Astrocyte of the cerebellum (primary cell): ENCODE results near the gene STUM.

Experiments
- DNase-seq: peaks from one replicate; pipeline ENCODE4 v3.0.0-alpha.2; 2011; ENCODE audit warnings: low read depth
- H3K4me3 ChIP-seq: 2 replicates; pipeline ENCODE4 v1.5.1; 2011; ENCODE audit warnings: mild to moderate bottlenecking, low read depth, low read length, moderate library complexity
- in situ Hi-C: cut with HindIII; loops from 2 replicates; pipeline ENCODE4 v1.10.0; 2017; ENCODE audit warnings: low sequenced_read_pairs
- TF ChIP-seq, protein P1 (sequence below): IDR thresholded peaks from 2 replicates; pipeline ENCODE4 v1.5.1; 2012; ENCODE audit warnings: low read length, low read depth, moderate library complexity, mild to moderate bottlenecking; ENCODE audit errors: missing control alignments

The STUM gene

DNA sequence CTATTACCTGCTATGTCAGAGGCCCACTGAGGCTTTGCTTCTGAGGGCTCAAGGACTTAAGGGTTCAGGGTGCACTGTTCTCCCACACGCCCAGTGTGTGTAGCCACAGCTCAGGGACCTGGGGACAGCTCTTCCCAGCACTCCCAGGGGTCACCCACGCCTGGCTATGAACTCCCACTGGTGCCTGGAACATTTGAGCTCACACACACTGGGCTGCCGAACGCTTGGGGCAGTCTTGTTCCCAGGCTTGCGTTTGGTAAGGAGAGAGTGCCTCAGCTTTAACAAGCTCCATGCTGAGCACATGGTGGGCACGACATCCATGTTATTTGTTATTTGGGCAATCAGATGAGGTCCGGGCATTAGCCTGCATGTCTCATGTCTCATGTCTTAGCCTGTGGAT is 37.6 kb downstream of the STUM start:
- in situ Hi-C loops: no loop called here
- TF ChIP-seq, protein P1, sequence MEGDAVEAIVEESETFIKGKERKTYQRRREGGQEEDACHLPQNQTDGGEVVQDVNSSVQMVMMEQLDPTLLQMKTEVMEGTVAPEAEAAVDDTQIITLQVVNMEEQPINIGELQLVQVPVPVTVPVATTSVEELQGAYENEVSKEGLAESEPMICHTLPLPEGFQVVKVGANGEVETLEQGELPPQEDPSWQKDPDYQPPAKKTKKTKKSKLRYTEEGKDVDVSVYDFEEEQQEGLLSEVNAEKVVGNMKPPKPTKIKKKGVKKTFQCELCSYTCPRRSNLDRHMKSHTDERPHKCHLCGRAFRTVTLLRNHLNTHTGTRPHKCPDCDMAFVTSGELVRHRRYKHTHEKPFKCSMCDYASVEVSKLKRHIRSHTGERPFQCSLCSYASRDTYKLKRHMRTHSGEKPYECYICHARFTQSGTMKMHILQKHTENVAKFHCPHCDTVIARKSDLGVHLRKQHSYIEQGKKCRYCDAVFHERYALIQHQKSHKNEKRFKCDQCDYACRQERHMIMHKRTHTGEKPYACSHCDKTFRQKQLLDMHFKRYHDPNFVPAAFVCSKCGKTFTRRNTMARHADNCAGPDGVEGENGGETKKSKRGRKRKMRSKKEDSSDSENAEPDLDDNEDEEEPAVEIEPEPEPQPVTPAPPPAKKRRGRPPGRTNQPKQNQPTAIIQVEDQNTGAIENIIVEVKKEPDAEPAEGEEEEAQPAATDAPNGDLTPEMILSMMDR: no peak

DNA sequence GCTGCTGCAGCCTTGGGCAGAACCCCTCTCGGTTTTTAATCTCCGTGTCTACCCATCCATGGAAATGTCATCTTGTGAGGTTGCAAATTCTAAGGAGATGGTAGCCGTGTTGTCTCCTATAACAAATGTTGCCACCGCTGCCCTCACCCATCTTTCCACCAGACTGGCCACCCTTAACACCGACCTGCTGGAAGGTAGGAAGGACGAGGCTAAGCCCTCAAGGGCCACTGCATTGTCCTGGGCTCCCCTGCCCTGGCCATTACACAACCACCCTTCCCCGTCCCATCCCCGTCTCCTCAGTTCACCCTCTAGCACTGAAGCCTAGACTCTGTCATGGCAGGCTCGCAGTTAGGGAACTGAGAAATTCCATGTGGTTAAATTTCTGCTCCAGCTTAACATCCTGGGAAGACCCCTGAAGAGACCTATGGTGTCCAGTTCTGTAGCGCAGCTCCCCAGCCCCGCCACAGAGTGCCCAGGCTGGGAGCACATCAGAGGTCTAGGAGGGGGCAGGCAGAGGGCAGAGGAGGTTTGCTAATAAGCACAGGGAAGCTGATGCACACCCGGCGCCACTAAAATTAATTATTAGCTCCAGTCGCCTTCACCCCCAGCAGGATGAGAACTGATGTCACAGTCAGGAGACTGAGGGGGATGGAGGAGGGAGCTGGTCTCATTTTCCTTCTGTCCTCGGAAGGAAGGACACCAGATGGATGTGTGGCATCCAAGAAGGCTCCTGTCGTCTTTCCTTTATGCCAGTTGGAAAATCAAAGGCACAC is 38.3 kb downstream of the STUM start:
- no peak for DNase-seq
- TF ChIP-seq, protein P1: no peak
- in situ Hi-C loops: no loop called here
- no peak overlapping the region for H3K4me3 ChIP-seq

More for the DNA sequence above, 37.6 kb downstream of the STUM start:
- no peak for DNase-seq
- H3K4me3 ChIP-seq: no peak overlapping the region

DNA sequence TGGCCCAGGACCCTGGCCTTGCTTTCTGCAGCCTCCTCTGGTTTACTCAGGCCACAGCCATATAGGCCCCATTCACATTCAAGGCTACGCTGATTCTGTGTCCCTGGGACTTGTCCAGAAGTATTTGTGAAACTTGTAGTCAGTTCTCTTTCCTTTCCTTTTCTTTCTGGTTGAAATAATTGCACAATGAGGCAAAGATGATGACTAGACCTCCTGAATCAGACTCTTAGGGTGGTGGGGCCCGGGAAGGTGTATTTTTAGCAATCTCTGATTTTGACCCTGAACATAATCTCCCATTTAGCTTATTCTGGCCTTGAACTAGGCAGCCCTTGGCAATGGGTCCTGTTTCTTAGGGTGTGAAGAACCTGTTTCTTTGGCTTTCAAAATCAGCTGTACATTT is 39.9 kb downstream of the STUM start:
- no peak overlapping the region for H3K4me3 ChIP-seq
- no peak for DNase-seq
- in situ Hi-C loops: no loop called here
- TF ChIP-seq, protein P1: no peak

DNA sequence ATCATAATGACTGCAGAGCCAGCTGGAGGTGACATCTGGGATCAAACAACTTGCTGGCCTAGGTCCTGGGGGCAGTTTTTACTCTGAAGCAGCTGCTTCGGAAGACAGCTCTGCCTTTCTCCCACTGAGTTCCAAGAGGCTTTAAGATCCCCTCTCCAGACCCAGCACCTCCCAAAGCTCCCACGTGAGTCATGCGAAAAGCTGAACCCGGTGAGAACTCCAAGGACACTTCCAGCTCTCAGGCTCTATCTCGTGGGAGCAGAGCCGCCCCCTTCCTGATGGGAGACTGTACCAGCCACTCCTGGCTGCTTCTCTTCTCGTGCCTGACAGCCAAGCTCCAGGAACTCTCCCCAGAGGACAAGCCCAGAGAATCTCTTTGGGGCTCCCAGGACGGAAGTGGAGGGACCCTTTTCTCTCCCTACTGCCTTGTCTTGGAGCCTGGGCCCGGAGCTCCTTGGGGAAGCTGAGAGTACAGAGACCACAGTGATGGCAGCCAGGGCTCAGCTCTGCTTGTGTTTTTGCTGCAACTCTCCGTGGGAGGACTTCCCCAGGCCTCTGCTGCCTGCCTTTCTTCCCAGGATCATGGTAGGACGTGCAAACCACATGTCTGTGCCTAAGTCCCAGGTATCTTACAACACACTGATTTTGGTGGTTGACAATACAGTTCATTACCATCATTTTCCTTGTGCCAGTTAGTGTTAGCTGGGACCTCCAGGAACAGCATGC is 40.6 kb downstream of the STUM start:
- in situ Hi-C loops: no loop called here
- DNase-seq: no peak
- H3K4me3 ChIP-seq: no peak overlapping the region

DNA sequence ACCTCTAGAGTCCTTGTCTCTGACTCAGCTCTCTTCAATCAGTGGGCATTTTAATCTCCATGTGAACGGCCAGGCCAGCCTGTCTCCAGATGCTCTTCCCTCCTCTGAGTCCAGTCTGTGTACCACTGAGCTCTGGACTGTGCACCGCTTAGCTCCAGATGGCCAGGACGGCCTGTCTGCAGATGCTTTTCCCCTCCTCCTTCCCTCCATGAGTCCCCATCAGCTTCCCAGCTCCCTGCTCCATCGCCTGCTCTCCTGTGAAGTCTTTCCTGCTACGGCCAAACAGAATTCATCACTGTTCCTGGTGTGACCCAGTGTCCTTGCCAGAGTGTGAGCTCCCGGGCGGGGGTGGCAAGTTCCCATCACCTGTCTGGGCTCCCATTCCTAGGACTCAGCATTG is 42.0 kb downstream of the STUM start:
- DNase-seq: no peak
- TF ChIP-seq, protein P1: no peak
- H3K4me3 ChIP-seq: no peak overlapping the region
- in situ Hi-C loops: no loop called here

More for the DNA sequence above, 40.6 kb downstream of the STUM start:
- TF ChIP-seq, protein P1: no peak

DNA sequence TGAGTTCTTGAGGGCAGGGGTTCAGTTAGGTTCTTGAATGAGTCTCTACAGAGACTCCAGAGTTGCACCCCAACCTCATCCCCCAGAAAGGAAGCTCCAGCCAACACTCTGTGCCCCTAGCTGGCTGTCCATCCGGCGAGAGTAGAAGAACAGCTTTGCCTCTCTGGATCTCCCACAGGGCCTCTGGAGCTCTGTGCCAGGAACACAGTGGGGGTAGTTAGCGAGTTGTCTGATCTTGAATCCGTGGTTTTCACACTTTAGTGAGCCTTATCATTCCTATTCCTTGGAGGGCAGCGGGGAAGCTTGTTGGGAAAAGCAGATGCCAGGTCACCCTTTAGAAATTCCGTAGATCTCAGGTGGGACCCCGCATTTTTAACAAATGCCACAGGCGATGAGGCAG is 45.0 kb downstream of the STUM start:
- in situ Hi-C loops: no loop called here
- no peak for DNase-seq
- H3K4me3 ChIP-seq: no peak overlapping the region
- TF ChIP-seq, protein P1: no peak
